Astrocyte (in vitro differentiated cells and primary cell): ENCODE measurements around the gene UFSP1. TPM values are rescaled to one million over a fixed set of nuclear protein-coding genes. Genes with fewer than 3 reads are reported as not detected.
A peak's percentile ranks its signal among the peaks of the same experiment; 100 is the strongest.

ENCODE experiments used
- DNase-seq: peaks from one replicate; pipeline ENCODE4 v3.0.0-alpha.2; 2010; ENCODE audit warnings: low read depth
- FAIRE-seq: peaks from 2 replicates; lab custom pipeline; 2011; peaks lifted over from hg19 to GRCh38; lab: Jason Lieb, UNC
- H2AFZ ChIP-seq: 2 replicates; pipeline ENCODE4 v1.6.0; 2012; ENCODE audit warnings: low read depth, low read length, inconsistent platforms
- H3K27ac ChIP-seq: 2 replicates; pipeline ENCODE4 v1.5.1; 2011; ENCODE audit warnings: low read depth, low read length, inconsistent platforms
- H3K27me3 ChIP-seq: 2 replicates; pipeline ENCODE4 v1.6.0; 2011; ENCODE audit warnings: low read length, inconsistent platforms; ENCODE audit not compliant: insufficient read depth
- H3K36me3 ChIP-seq: 2 replicates; pipeline ENCODE4 v1.5.1; 2011; ENCODE audit warnings: low read length, inconsistent platforms; ENCODE audit not compliant: insufficient read depth
- H3K4me1 ChIP-seq: 2 replicates; pipeline ENCODE4 v1.5.1; 2011; ENCODE audit warnings: low read length, inconsistent platforms; ENCODE audit not compliant: insufficient read depth
- H3K4me2 ChIP-seq: 2 replicates; pipeline ENCODE4 v1.6.0; 2012; ENCODE audit warnings: low read length, inconsistent platforms
- H3K4me3 ChIP-seq: 2 replicates; pipeline ENCODE4 v1.5.1; 2011; ENCODE audit warnings: low read depth, mild to moderate bottlenecking, low read length, inconsistent platforms; ENCODE audit not compliant: insufficient read depth
- H3K79me2 ChIP-seq: 2 replicates; pipeline ENCODE4 v1.6.0; 2012; ENCODE audit warnings: mild to moderate bottlenecking, low read length, inconsistent platforms; ENCODE audit not compliant: insufficient read depth
- H3K9ac ChIP-seq: 2 replicates; pipeline ENCODE4 v1.6.0; 2012; ENCODE audit warnings: mild to moderate bottlenecking, low read length, inconsistent platforms
- H3K9me3 ChIP-seq: 2 replicates; pipeline ENCODE4 v1.5.1; 2012; ENCODE audit warnings: low read depth, mild to moderate bottlenecking, low read length, inconsistent platforms; ENCODE audit not compliant: insufficient read depth
- H4K20me1 ChIP-seq: 2 replicates; pipeline ENCODE4 v1.6.0; 2012; ENCODE audit warnings: low read length, inconsistent platforms; ENCODE audit not compliant: insufficient read depth
- H3K27ac Mint-ChIP-seq: one replicate; pipeline ENCODE4 v1.8.0; 2021; ENCODE audit warnings: mild to moderate bottlenecking, mixed read lengths; ENCODE audit not compliant: unreplicated experiment
- H3K27me3 Mint-ChIP-seq: one replicate; pipeline ENCODE4 v1.8.0; 2021; ENCODE audit warnings: low read depth, mixed read lengths; ENCODE audit not compliant: unreplicated experiment
- H3K36me3 Mint-ChIP-seq: one replicate; pipeline ENCODE4 v1.8.0; 2021; ENCODE audit warnings: low read depth, mixed read lengths; ENCODE audit not compliant: unreplicated experiment
- H3K4me1 Mint-ChIP-seq: one replicate; pipeline ENCODE4 v1.8.0; 2021; ENCODE audit warnings: low read depth, mixed read lengths; ENCODE audit not compliant: unreplicated experiment
- H3K4me3 Mint-ChIP-seq: one replicate; pipeline ENCODE4 v1.8.0; 2021; ENCODE audit warnings: mild to moderate bottlenecking, moderate library complexity, mixed read lengths; ENCODE audit not compliant: unreplicated experiment
- H3K9me3 Mint-ChIP-seq: one replicate; pipeline ENCODE4 v1.8.0; 2021; ENCODE audit warnings: mild to moderate bottlenecking, mixed read lengths; ENCODE audit not compliant: unreplicated experiment
- CTCF ChIP-seq: IDR thresholded peaks from 2 replicates; pipeline ENCODE4 v1.5.1; 2011; ENCODE audit warnings: low read depth, mild to moderate bottlenecking, inconsistent platforms, low read length, moderate library complexity; ENCODE audit not compliant: insufficient read depth
- EZH2 ChIP-seq: IDR thresholded peaks from 2 replicates; pipeline ENCODE4 v1.6.1; 2012; ENCODE audit warnings: mild to moderate bottlenecking, low read length, inconsistent platforms; ENCODE audit not compliant: insufficient read depth
- total RNA-seq: library from RNA; stranded (reverse); gene quantifications from 2 replicates; pipeline ENCODE4 v1.2.1, GENCODE V29; 2021

The UFSP1 gene
- total RNA-seq, 1 donor from 2014 or later: 2.7 TPM

GRCh38 chr7:100881136-100881535, 8.4 kb downstream of the UFSP1 start:
- TF ChIP-seq EZH2: no peak
- TF ChIP-seq CTCF: no peak
- peaks cover 1% of the 10 kb centered on the region for H3K9me3 Mint-ChIP-seq
- peak overlapping the region; percentile 66 for H3K4me3 Mint-ChIP-seq
- FAIRE-seq (no peak), DNase-seq (no peak)
- Histone ChIP-seq H3K27ac (no peak overlapping the region), H3K4me1 (peaks cover 10% of the 10 kb centered on the region), H3K4me2 (no peak overlapping the region), H3K4me3 (no peak overlapping the region), H2AFZ (no peak overlapping the region), H3K79me2 (peaks cover 88% of the 10 kb centered on the region), H4K20me1 (peaks cover 87% of the 10 kb centered on the region), H3K36me3 (peaks cover 43% of the 10 kb centered on the region), H3K9ac (no peak overlapping the region), H3K9me3 (no peaks in the 10 kb centered on the region), H3K27me3 (no peaks in the 10 kb centered on the region)
- H3K27ac Mint-ChIP-seq: peak overlapping the region; percentile 58
- peaks cover 23% of the 10 kb centered on the region for H3K36me3 Mint-ChIP-seq
- peaks cover 6% of the 10 kb centered on the region for H3K4me1 Mint-ChIP-seq
- no peaks in the 10 kb centered on the region for H3K27me3 Mint-ChIP-seq

- Histone ChIP-seq H3K27ac (no peak overlapping the region), H3K79me2 (peaks cover 88% of the 10 kb centered on the region), H2AFZ (no peak overlapping the region), H3K9ac (no peak overlapping the region), H3K9me3 (no peaks in the 10 kb centered on the region), H3K27me3 (no peaks in the 10 kb centered on the region), H3K4me1 (peaks cover 12% of the 10 kb centered on the region), H4K20me1 (peaks cover 88% of the 10 kb centered on the region), H3K4me3 (no peak overlapping the region), H3K36me3 (peaks cover 39% of the 10 kb centered on the region), H3K4me2 (no peak overlapping the region)
- DNase-seq (no peak), FAIRE-seq (no peak)
- peaks cover 24% of the 10 kb centered on the region for H3K36me3 Mint-ChIP-seq
- H3K27ac Mint-ChIP-seq: no peak overlapping the region
- H3K9me3 Mint-ChIP-seq: peaks cover 1% of the 10 kb centered on the region
- H3K27me3 Mint-ChIP-seq: no peaks in the 10 kb centered on the region
- H3K4me1 Mint-ChIP-seq: peaks cover 6% of the 10 kb centered on the region
- no peak for TF ChIP-seq CTCF
- no peak for TF ChIP-seq EZH2
- H3K4me3 Mint-ChIP-seq: no peak overlapping the region
Observed at GRCh38 chr7:100880645-100881044, 8.9 kb downstream of the UFSP1 start.

DNA sequence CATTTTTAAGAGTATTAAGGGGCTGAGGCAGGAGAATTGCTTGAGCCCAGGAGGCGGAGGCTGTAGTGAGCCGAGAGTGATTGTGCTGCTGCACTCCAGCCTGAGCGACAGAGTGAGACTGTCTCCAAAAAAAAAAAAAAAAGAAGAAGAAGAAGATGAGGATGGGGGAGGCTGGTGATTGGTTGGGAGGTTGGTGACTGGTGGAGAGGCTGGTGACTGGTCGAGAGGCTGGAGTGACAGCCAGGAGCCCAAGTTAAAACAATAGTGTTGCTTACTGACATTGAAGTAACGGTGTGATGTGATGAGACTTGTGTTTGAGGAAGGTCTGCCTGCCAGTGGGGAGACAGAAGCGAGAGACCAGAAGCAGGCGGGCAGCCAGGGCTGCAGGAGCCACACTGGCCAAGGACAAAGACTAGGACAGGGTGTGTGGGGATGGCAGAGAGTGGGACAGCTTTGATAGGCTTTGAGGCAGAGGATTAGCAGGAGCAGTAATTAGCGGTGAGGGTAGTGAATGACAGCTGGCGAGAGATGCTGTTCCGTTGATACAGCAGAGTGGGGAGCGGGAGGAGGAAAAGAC, 9.7 kb downstream of the UFSP1 start:
- H3K4me1 ChIP-seq: peaks cover 12% of the 10 kb centered on the region
- Mint-ChIP-seq H3K9me3 (peaks cover 1% of the 10 kb centered on the region), H3K4me1 (peaks cover 6% of the 10 kb centered on the region), H3K27ac (no peak overlapping the region), H3K27me3 (no peaks in the 10 kb centered on the region), H3K4me3 (peak overlapping the region; percentile 47), H3K36me3 (peaks cover 23% of the 10 kb centered on the region)
- peak overlapping the region; percentile 37 for H3K4me2 ChIP-seq
- no peaks in the 10 kb centered on the region for H3K27me3 ChIP-seq
- peaks cover 82% of the 10 kb centered on the region for H4K20me1 ChIP-seq
- no peaks in the 10 kb centered on the region for H3K9me3 ChIP-seq
- H3K27ac ChIP-seq: no peak overlapping the region
- peak overlapping the region; percentile 43 for H3K9ac ChIP-seq
- H2AFZ ChIP-seq: no peak overlapping the region
- no peak for FAIRE-seq
- DNase-seq: no peak
- peaks cover 35% of the 10 kb centered on the region for H3K36me3 ChIP-seq
- TF ChIP-seq EZH2 (no peak), CTCF (no peak)
- no peak overlapping the region for H3K4me3 ChIP-seq
- H3K79me2 ChIP-seq: peaks cover 91% of the 10 kb centered on the region
